HG02588 (cell line): Measurements from ENCODE around the gene NTMT1.
"Not testable (repeated sequence)": the region's sequence is repeated elsewhere in the genome, so short reads cannot be mapped to it uniquely, and the experiment has no call there.

Experiments
- ATAC-seq: cut with Tn5 transposase; IDR thresholded peaks from one replicate; pipeline ENCODE4 v1.9.1; 2021; ENCODE audit warnings: mild to moderate bottlenecking, moderate library complexity; ENCODE audit not compliant: unreplicated experiment

NTMT1 gene, protein sequence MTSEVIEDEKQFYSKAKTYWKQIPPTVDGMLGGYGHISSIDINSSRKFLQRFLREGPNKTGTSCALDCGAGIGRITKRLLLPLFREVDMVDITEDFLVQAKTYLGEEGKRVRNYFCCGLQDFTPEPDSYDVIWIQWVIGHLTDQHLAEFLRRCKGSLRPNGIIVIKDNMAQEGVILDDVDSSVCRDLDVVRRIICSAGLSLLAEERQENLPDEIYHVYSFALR

DNA sequence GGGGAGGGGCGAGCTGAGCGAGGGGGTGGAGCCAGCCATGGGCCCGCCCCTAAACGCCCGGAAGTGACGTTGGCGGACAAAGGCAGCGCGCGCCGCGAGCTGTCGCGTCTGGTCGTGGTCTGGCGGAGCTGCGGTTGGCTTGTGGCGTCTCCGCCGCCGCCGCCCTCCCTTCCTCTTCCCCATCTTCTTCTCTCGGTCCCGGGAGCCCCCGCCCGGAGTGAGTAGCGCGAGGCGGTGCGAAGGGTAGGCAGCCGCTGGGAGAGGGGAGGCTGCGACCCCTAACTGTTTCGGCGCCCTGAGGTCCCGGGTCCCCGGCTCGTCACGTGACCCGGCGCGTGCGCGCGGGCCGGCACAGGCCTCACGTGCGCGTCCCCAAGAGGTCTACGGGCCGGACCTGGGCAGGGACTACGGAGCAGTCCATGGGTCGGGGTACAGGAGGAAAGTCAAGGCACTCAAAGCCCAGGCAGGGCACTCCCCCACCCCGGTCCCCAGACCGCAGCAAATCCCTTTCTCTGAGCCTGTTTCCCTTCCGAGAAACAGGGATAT, at the start of gene NTMT1:
TSS of gene NTMT1 (plus strand) at position 85 of the 546 bp plus-strand sequence. CDS start 6,541 bp downstream, outside the sequence.
- peak; percentile 71 for ATAC-seq

DNA sequence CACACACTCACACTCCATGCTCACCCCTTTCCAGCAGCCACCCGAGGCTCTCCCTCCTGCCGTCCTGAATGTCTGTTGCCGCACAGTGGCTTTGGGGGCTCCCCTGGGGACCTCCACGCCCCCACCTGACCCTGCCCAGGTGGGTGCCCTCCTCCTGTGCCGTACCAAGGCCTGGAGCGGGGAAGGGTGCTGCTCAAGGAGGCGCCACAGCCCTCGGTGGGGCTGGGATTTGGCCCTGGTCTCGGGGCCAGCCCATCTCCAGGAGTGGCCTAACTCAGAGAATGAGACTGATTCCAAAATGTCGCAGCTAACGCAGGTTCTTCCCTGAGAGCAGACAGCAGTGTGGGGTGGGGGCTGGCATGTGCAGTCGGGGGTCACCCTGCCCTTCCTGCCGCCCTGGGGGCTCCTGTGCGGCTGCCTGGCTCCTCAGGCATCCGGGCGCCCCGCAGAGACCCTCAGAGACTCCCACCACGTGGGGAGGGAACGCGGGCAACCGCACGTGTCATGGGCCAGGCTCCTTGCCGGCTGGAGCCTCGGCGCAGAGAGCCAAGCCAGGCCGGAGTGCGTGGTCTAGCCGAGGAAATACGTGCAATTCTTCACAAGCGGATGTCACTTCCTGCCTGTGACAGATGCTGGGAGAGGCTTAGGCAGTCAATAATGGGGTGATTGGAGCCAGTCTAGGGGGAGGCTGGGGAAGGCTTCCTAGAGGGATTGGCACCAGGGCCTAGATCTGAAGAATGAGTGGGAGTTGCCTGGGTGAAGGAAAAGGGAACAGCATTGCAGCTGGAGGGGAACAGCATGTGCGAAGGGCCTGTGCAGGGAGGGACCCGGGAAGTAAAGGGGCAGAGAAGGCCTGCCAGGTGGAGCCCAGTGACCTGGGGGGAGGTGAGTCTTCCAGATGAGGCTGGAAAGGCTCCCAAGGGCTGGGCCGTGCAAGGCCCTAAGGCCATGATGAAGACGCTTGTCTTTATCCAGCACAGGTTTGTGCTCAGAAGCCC, 49.1 kb upstream of the NTMT1 start:
- no peak for ATAC-seq

DNA sequence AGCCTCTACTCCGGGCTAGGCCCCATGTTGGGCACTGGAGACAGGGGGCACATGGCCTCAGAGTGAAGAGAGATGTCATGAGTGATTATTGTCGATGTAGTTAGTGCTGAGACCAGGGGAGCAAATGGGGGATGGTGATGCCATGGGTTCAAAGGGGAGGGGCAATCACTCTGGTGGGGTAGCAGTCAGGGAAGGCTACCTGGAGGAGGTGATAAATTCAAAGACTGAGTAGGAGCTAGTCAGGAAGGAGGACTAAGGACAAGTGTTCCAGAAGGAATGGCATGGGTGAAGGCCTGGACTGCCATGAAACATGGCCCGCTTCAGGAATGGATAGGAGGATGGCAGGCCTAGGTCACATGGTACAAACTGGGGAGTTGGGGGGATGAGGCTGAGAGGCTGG, 46.7 kb upstream of the NTMT1 start:
- no peak for ATAC-seq

DNA sequence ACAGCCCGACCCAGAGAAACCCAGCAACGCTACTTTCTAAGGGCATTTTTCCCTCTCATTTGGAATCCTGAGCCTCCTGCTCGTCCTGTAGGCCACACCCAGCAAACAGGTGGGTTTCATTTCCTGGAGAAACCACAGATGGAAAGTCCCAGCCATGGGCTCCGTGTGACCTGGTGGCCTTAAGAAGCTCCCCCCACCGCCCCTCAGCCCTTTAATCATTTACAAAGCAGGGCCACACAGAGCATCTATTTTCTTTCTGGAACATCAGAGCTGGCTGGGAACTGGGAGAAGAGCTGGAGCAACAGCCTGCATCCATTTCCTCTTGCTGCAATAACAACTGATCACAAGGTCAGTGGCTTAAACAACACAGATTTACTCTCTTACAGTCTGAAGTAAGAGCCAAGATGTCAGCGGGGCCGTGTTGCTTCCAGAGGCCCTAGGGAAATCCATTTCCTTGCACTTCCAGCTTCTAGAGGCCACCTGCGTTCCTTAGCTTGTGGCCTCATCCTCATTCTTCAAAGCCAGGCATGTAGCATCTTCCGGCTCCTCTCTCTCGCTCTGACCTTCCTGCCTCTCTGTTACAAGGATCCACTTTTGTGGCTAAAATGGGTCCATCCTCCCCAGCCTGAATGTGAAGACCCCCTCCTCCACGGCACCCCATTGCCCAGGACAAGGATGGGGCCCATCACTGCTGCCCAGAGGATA, 45.6 kb upstream of the NTMT1 start:
- no peak for ATAC-seq

DNA sequence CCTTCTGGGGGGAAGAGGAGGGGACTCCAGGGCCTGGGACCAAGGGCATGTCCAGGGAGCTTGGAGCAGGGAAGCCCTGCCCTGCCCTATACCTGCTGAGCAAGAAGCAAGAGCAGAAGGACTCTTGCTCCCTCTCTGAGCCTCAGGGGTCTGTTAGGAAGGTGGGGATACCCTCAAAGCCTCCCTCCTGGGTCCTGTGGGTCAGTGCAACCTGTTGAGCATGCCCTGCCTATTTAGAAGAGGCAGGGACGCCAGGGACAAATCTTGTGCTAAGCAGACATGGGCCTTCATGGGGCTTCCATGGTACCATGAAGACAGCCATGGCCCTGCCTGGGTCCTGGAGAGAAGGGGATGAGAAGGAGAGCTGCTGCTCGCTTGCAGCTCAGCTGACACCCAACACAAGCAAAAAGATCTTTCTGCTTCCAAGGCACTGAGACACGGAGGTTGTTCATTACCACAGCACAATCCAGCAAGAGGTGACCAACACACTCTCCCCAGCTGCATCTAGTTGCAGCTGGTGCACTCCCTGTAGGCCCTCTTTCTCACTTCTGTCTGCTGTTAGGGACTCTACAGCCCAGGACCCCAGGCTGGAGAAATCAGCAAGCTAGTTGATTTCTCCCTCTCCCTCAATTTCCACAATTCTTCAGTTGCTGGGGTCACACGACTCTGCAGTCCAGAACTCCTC, 44.3 kb upstream of the NTMT1 start:
- no peak for ATAC-seq

DNA sequence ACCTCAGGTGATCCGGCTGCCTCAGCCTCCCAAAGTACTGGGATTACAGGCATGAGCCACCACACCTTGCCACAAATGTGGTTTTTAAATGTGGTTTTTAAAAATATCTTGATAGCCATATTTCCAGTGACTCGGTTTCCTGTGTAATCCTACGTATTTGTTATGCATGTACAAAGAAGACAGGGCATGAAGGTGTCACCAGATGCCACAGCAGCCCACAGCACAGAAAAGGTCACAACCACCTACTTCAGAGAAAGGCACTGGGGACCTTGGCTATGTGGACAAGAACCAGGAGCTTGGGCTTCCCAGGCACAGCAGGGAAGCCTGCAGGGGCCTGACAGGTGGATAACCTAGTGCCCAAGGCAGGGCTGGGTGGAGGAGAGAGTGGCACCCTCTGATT, 43.1 kb upstream of the NTMT1 start:
- no peak for ATAC-seq

DNA sequence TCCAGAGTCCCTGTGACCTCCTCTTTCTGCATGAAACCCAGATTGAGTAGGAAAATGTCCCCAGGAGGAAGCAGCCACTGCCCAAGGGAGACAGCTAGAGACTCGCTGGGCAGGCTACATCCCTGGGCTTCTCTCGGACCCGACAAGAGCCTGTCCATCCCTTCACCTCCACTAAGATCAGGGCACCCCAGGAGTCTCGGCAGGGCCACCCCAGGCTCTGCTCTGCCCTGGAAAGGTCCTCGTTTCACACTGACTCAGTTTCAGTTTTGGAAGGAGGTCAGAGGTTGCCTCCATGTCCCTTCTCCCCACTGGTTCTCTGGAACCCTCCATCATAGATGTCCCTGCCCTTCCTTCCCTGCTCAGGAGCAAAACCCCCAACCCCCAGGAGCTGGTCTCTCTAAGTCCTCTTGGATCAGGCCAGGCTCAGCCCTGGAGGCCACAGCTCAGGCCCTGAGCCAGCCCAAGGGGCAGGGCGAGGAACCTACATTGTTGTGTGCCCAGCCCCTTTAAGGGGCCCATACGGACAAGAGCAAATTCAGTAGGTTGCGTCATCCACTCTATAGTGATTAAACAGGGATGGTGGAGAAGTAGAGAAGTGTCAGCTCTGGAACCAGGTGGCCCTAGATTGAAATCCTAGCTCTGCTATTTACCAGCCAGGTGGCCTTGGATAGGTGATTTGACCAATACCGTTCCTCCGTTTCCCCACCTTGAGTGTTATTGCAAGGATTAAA, 42.5 kb upstream of the NTMT1 start:
- ATAC-seq = no peak

DNA sequence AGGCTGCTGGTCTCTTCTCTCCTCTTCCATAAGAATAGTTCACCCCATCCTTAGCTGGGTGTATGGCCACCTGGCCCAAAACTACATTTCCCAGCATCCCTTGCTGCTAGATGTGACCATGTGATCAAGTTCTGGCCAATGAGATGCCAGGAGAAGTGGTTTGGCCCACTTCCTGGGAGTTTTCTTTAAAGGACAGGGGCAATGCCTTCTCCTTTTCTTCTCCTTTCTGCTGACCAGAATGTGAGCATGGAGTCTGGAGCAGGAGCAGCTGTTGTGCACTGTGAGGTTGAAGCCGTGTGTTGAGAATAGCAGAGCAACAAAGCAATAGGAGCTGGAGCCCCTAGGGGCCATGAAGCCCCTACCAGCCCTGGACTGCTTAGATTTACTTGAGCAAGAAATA, 41.8 kb upstream of the NTMT1 start:
- no peak for ATAC-seq

DNA sequence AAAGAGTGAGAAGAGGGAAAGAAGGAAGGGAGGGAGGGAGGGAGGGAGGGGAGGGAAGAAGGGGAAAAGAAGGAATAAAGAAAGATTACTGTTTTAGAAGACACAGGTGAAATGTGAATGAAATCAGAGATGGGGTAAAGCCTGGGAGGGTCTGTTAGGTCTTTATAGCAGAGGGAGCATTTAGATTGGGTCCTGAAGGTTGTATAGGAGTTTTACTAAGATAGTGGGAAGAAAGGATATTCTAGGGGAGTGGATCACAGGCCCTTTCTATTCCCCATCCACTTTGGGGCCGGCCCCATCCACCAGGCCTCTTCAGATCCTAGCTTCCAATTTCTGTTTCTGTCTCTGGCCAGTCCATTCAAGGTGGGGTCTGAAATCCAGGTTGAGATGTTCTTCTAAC, 40.6 kb upstream of the NTMT1 start:
- no peak for ATAC-seq

DNA sequence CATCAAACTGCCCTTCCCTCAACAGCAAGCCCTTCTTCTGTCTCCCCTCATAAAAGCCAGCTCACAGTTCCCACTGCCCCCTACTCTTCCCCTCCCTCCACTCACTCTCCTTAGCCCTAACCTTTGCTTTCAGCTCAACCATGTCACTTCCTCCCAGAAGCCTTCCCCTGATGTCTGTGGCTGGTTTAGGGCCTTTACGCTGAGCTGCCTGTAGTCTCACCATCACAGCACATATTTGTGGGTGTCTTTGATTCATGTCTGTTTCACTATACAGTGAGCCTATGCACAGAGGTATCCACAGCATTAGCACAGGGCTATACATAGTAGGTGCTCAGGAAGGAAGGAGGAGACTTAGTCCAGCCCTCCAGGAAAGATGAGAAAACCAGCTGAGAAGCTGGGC, 39.7 kb upstream of the NTMT1 start:
- ATAC-seq = no peak

DNA sequence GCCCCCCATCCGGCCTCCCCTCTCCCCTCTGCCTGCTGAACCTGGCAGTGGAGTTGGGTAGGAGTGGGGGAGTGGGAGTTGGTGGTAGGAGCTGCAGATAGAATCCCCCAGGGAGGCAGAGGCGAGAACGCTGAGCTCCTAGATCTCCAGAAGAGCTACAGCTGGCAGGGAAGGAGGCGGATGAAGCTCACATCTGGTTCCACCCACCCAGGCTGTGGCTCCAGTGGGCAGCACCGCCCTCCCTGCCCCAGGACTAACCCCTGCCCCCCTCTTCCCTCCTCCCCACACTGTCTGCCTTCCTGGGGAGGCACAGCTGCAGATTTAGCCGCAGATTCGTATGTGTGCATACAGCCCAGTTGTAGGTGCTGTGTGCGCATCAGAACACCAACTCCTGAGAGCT, 39.3 kb upstream of the NTMT1 start:
- ATAC-seq = no peak

DNA sequence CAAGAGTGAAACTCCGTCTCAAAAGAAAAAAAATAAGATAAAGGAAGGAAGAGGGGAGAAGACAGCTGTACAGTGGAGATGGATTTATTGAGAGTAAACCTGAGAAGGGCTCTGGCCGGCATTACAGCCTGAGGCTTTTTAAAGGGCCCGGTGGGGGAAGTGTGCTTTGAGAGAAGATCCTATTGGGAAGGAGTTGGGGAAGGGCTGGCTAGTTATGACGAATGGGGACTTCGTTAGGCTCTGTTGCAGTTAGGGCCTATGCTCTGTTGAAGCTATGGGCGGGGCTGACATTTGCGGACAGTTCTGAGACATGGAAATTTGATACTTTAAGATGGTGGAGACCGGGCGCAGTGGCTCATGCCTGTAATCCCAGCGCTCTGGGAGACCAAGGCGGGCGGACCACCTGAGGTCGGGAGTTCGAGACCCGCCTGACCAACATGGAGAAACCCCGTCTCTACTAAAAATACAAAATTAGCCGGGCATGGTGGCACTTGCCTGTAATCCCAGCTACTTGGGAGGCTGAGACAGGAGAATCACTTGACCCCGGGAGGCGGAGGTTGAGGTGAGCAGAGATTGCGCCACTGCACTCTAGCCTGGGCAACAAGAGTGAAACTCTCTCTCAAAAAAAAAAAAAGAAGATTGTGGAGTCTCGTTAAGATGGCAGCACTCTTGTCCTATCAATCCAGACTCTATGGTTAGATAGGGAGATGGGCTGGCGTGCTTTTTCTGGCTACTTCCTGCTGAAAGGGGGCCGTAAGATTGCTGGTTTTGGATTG, 38.3 kb upstream of the NTMT1 start:
- no peak for ATAC-seq

DNA sequence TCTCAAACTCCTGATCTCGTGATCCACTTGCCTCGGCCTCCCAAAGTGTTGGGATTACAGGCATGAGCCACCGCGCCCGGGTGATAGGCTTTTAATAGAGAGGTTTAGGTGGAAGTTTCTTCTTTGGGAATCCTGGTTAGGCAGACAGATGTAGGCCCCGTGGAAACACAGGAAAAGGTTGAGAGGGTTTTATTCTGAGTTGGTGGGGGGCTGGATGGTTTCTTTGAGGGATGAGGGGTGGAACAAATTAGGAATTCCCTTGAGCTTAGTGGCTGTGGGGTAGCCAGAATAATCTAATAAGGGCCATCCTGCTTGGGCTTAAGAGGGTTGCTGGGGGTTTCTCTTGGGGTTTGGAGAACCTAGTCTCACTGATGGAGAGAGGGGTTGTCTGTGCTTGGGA, 35.5 kb upstream of the NTMT1 start:
- no peak for ATAC-seq

DNA sequence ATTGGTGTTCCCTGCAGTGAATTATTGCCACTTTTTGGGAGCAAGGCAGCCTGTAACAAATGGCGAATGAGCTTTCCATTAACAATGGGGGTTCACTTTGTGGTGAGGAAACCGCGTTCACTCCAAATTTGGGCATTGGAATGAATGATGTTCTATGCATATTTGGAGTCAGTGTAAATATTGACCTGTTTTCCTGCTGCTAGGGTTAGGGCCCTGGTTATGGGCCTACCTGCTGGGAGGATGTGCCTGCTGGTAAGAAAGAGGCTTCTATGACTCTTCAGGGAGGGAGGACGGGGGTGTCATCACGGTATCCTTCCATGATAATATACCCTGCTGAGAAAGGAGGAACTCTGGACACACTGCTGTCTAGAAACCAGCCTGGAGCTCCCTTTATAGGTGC, 34.0 kb upstream of the NTMT1 start:
- no peak for ATAC-seq

DNA sequence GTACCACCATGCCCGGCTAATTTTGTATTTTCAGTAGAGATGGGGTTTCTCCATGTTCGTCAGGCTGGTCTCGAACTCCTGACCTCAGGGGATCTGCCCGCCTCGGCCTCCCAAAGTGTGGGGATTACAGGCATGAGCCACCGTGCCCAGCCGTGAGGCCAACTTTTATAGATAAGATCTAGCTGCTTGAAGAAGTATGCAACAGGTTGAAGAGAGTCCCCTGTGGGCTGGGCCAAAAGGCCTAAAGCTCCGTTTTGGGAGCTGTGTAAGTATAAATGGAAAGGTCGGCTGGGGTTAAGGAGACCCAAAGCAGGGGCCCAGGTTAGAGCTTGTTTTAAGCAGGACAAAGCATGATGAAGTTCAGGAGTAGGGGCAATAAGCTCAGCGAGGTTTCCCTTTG, 33.2 kb upstream of the NTMT1 start:
- ATAC-seq = not testable (repeated sequence)

DNA sequence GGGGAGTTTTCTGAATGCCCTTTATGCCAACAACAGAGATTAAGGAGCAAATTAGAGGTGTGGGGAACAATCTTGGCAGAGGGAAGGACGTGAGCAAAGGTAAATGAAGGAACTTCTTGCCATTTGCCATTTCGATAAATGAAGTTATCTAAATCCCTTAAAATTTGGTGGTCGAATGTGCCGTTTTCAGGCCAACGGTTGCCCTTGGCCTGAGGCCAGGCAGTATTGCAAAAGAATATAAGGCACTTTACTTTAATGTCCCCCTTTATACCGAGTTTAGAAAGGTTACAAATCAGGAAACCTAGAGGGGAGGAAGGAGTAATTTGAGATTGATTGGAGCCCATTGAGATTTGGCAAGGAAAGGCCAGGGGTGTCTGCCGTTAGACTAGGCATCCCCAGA, 31.3 kb upstream of the NTMT1 start:
- ATAC-seq = no peak

DNA sequence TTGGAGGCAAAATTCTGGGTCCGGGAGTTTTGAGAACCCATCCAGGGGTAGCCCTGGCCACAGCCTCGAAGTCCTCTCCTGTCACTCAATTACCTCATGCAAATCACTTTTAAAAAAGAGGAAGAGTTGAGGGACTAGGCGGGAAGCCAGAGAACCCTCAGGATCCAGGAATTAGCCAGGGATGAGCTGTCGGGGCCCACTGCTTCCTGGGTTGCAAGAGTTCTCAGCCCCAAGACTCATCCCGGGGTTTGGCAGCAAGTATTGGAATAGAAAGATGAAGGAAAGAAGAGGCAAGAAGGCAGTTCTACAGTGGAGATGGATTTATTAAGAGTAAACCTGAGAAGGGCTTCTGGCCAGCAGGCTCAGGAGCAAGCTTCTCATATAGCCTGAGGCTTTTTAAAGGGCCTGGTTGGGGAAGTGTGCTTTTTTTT, 30.6 kb upstream of the NTMT1 start:
- ATAC-seq = no peak

DNA sequence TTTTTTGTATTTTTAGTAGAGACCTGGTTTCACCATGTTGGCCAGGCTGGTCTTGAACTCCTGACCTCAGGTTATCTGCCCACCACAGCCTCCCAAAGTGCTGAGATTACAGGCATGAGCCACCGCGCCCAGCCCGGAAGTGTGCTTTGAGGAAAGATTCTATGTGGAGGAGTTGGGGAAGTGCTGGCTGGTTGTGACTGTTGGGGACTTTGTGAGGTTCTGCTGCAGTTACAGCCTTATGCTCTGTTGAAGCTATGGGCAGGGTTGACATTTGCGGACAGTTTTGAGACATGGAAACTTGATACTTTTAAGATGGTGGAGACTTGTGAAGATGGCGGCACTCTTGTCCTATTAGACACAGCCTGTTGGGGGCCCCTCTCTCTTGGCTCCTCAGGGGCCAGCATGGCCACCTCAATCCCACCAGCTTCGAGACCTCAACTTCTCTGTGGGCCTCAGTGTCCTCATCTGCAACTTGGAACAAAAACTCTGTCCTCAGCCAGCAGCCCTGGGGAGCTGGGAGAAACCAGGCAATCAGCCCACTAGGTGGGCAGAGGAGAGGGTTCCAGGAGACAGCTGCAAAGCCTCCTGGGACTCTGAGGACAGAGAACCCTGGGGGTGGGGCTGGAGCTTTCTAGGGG, 29.9 kb upstream of the NTMT1 start:
- ATAC-seq = no peak
